Measurements from ENCODE around the gene FSTL4. TPM values are rescaled to one million over a fixed set of nuclear protein-coding genes. Genes with fewer than 3 reads are reported as not detected.

Gene FSTL4
- polyA plus RNA-seq, 1 of the 3 experiments (the other 2 are of a cell fraction), result not detected

GRCh38 chr5:133373121-133373870 is 239.0 kb downstream of the FSTL4 start:
- H3K36me3 ChIP-seq (replicated peaks in 1 of 2; ENCODE audit: control insufficient read depth in 1 of 2, insufficient read depth in 2 of 2, low read length in 1 of 2), result no peaks in the 10 kb centered on the region
- TF ChIP-seq TCF12 (IDR thresholded peaks at IDR 0.05) (no peak), RFX5 (IDR thresholded peaks at IDR 0.05; ENCODE audit: low read length) (no peak), RCOR1 (IDR thresholded peaks at IDR 0.05; ENCODE audit: low read length) (no peak), RXRA (IDR thresholded peaks at IDR 0.05; ENCODE audit: borderline replicate concordance, low read depth) (no peak), ELF1 (IDR thresholded peaks at IDR 0.05) (no peak), EZH2phosphoT487 (IDR thresholded peaks at IDR 0.05; ENCODE audit: borderline replicate concordance, low read depth) (no peak), MAX (IDR thresholded peaks at IDR 0.05; ENCODE audit: low read depth) (no peak), USF1 (IDR thresholded peaks at IDR 0.05; ENCODE audit: borderline replicate concordance, low read depth) (no peak), POLR2AphosphoS5 (IDR thresholded peaks at IDR 0.05; ENCODE audit: low read depth, low read length) (no peak), TEAD4 (IDR thresholded peaks at IDR 0.05; ENCODE audit: borderline replicate concordance, insufficient read depth) (no peak), IRF3 (IDR thresholded peaks at IDR 0.05; ENCODE audit: low read depth, low read length) (no peak), FOSL2 (IDR thresholded peaks at IDR 0.05; ENCODE audit: borderline replicate concordance, low read depth) (no peak), GATA2 (CRISPR knock-in tag; IDR thresholded peaks at IDR 0.05) (no peak), FOXJ3 (CRISPR knock-in tag; IDR thresholded peaks at IDR 0.05) (no peak), EP300 (IDR thresholded peaks at IDR 0.05; ENCODE audit: borderline replicate concordance in 1 of 2, low read depth in 1 of 2, low read length in 1 of 2) (no peak), FOXM1 (IDR thresholded peaks at IDR 0.05; ENCODE audit: low read depth) (no peak)
- H3K27ac ChIP-seq (ENCODE audit: low read depth in 2 of 2, low read length in 1 of 2), result no peak overlapping the region
- H3K79me2 ChIP-seq (ENCODE audit: insufficient read depth), result no peaks in the 10 kb centered on the region
- ChIA-PET POLR2A (no interaction called here), CTCF (interaction anchor here (0.8 kb wide), 1 partner anchor 571 kb away, joined by 3 read pairs; no protein-coding TSS in a partner anchor)
- no peak overlapping the region for H3K4me3 ChIP-seq (ENCODE audit: low read depth in 2 of 2, low read length in 1 of 2)
- DNase-seq, result no peak
- no peaks in the 10 kb centered on the region for H3K27me3 ChIP-seq (ENCODE audit: insufficient read depth)
- H3K4me1 ChIP-seq (ENCODE audit: control insufficient read depth in 1 of 2, insufficient read depth in 2 of 2, low read depth in 1 of 2, low read length in 1 of 2), result no peaks in the 10 kb centered on the region
- no peaks in the 10 kb centered on the region for H3K9me2 ChIP-seq
- no peak overlapping the region for H3K4me2 ChIP-seq
- no peak overlapping the region for H3K9ac ChIP-seq
- H4K20me1 ChIP-seq (ENCODE audit: insufficient read depth), result no peaks in the 10 kb centered on the region
- 38% methylated on average over 5 of the region's 5 CpGs for WGBS (ENCODE audit: low lambda C conversion rate)
- H3F3A ChIP-seq (replicated peaks; ENCODE audit: insufficient read depth), result no peaks in the 10 kb centered on the region
- no peak overlapping the region for H2AFZ ChIP-seq (ENCODE audit: low read depth)
- H3K9me3 ChIP-seq, result peaks cover 14% of the 10 kb centered on the region; the same call in 1 of the 2 replicates

All from SK-N-SH (cell line).